NCI-H460 (cell line): ENCODE data around the gene MRNIP. TPM values are rescaled to one million over a fixed set of nuclear protein-coding genes. Genes with fewer than 3 reads are reported as not detected.
"Not testable (repeated sequence)": the region's sequence is repeated elsewhere in the genome, so short reads cannot be mapped to it uniquely, and the experiment has no call there.

Experiments used
- DNase-seq: peaks from one replicate; pipeline ENCODE4 v3.0.0-alpha.2; 2016; ENCODE audit warnings: low read depth; ENCODE audit errors: extremely low read depth
- small RNA-seq, 2 experiments: library from RNA; depleted of rRNA; stranded (forward); fragments of <200 nt; gene quantifications; one replicate each; pipeline ENCODE3, GENCODE V24; 2014
- total RNA-seq: library from RNA; depleted of rRNA; stranded (reverse); fragments of >200 nt; shearing (Covaris generic); gene quantifications from 2 replicates; pipeline ENCODE4 v1.2.3, GENCODE V29; 2014; rRNA removed

MRNIP gene
- total RNA-seq, 1 experiment from 2014 or later: 21.5 TPM

- DNase-seq: peak; percentile 72
Measured at GRCh38 chr5:179795863-179796833, 62.5 kb downstream of the MRNIP start.

- no peak for DNase-seq
Measured at GRCh38 chr5:179795049-179795862, 63.4 kb downstream of the MRNIP start.

GRCh38 chr5:179794575-179794974 is 64.0 kb downstream of the MRNIP start:
- DNase-seq: no peak

GRCh38 chr5:179794171-179794570 is 64.4 kb downstream of the MRNIP start:
- DNase-seq: no peak

- DNase-seq: no peak
Measured at GRCh38 chr5:179793468-179794139, 65.0 kb downstream of the MRNIP start, which contains the start of gene LTC4S. TSS of gene LTC4S (plus strand) at chr5:179793986. CDS start at chr5:179794081, 95 bp downstream.

- DNase-seq: no peak
Measured at GRCh38 chr5:179792612-179793467, 65.8 kb downstream of the MRNIP start.

- no peak for DNase-seq
Measured at GRCh38 chr5:179791881-179792611, 66.6 kb downstream of the MRNIP start.

- not testable (repeated sequence) for DNase-seq
Measured at GRCh38 chr5:179789278-179789677, 69.3 kb downstream of the MRNIP start.

GRCh38 chr5:179788193-179788854 is 70.3 kb downstream of the MRNIP start:
- DNase-seq: no peak

Small RNA genes within 50 kb of the gene (small RNA-seq; reads per million reads assigned to genes)
- gene MIR1229 (0 to 0.06 reads per million in 2 experiments), gene RF00019 (0 reads per million in 2 experiments)

Other genes with a start within 250 kb of the MRNIP start
- 389 and 564 TPM in 2 replicates for gene HNRNPH1, start 235.1 kb downstream of the MRNIP start, total RNA-seq
- not detected in 2 replicates for gene CBY3, start 177.8 kb downstream of the MRNIP start, total RNA-seq
- 1,531 and 1,574 TPM in 2 replicates for gene CANX, start 159.8 kb downstream of the MRNIP start, total RNA-seq
- 13.0 and 13.1 TPM in 2 replicates for gene MAML1, start 126.0 kb downstream of the MRNIP start, total RNA-seq
- 0.81 and 0.87 TPM in 2 replicates for gene LTC4S, start 64.8 kb downstream of the MRNIP start, total RNA-seq
- gene MGAT4B, start 52.0 kb downstream of the MRNIP start, total RNA-seq: 94.0 and 101 TPM in 2 replicates
- gene SQSTM1, start 37.9 kb downstream of the MRNIP start, total RNA-seq: 632 and 637 TPM in 2 replicates
- 44.9 and 45.1 TPM in 2 replicates for gene TBC1D9B, start 49.1 kb upstream of the MRNIP start, total RNA-seq
- 61.6 and 65.2 TPM in 2 replicates for gene RNF130, start 212.9 kb upstream of the MRNIP start, total RNA-seq